Transverse colon (tissue), 4 donors: ENCODE measurements around the gene TAF15.

ENCODE experiments used
- EP300 ChIP-seq: sonication (generic); formaldehyde crosslinking; IDR thresholded peaks from one replicate; pipeline ENCODE4 v1.6.1; 2017; ENCODE audit warnings: antibody characterized with exemption, low read depth
- POLR2A ChIP-seq: fragments of 450-650 bp; IDR thresholded peaks from one replicate; pipeline ENCODE4 v1.6.1; 2016; ENCODE audit warnings: antibody characterized with exemption, mild to moderate bottlenecking, moderate library complexity
- POLR2AphosphoS5 ChIP-seq, 3 donors: sonication (generic); formaldehyde crosslinking; IDR thresholded peaks; one replicate each; pipeline ENCODE4 v1.6.1; 2016; ENCODE audit warnings: antibody characterized with exemption in 3 of 3
- TF ChIP-seq, protein P1 (sequence below), 5 experiments: fragments of 200-600 bp in 3 of 5; fragments of 450-650 bp in 2 of 5; sonication (generic) in 3 of 5; IDR thresholded peaks; 1 replicate in 2 of 5; 2 replicates in 3 of 5; pipeline ENCODE4 v1.5.1; 2016 to 2017; ENCODE audit warnings: antibody characterized with exemption in 5 of 5, inconsistent platforms in 3 of 5, mild to moderate bottlenecking in 2 of 5, moderate library complexity in 1 of 5

DNA sequence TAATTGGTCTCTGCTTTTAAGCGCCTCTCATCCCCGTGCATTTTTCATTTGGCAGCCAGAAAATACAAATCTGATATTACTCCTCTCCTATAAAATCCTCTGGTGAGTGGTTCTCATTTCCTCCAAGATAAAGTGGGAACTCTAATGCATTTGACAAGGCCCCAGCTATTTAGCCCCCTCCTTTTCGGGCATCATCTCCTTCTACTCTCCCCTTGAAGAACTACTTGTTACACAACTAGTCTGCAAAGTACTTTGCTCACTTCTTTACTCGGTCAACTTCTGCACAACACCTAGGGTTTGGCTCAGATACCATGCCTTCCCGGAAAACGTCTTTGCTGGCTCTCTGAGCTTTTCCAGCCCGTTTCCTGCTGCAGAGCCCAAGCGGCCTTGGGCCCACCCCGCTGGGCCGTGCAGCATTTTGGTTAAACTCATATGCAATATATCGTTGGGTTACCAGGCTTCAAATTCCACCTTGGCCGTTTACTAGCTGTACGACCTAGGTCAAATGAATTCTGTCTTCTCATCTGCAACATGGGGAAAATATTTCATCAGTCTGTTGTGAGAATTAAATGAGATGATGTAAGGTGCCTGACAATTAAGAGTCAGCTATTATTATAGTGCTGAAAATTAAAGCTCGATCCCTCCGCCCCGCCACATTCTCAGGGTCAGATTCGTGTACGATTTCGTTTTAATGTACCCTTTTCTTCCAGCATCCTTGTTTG is 883 bp upstream of the TAF15 start:
- TF ChIP-seq, protein P1, sequence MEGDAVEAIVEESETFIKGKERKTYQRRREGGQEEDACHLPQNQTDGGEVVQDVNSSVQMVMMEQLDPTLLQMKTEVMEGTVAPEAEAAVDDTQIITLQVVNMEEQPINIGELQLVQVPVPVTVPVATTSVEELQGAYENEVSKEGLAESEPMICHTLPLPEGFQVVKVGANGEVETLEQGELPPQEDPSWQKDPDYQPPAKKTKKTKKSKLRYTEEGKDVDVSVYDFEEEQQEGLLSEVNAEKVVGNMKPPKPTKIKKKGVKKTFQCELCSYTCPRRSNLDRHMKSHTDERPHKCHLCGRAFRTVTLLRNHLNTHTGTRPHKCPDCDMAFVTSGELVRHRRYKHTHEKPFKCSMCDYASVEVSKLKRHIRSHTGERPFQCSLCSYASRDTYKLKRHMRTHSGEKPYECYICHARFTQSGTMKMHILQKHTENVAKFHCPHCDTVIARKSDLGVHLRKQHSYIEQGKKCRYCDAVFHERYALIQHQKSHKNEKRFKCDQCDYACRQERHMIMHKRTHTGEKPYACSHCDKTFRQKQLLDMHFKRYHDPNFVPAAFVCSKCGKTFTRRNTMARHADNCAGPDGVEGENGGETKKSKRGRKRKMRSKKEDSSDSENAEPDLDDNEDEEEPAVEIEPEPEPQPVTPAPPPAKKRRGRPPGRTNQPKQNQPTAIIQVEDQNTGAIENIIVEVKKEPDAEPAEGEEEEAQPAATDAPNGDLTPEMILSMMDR (IDR thresholded peaks at IDR 0.05), result no peak
- TF ChIP-seq POLR2A (no peak), EP300 (no peak), POLR2AphosphoS5 (IDR thresholded peaks at IDR 0.05) (no peak)
